Activated T-cell treated with anti-CD3 and anti-CD28 coated beads for 24 hours (primary cell): ENCODE results near the gene CMTR1.
A peak's percentile ranks its signal among the peaks of the same experiment; 100 is the strongest.
"Not testable (repeated sequence)": the region's sequence is repeated elsewhere in the genome, so short reads cannot be mapped to it uniquely, and the experiment has no call there.

Source experiments
- DNase-seq: peaks from one replicate; pipeline ENCODE4 v3.0.0-alpha.2; 2020; ENCODE audit warnings: low read depth

Gene CMTR1

DNA sequence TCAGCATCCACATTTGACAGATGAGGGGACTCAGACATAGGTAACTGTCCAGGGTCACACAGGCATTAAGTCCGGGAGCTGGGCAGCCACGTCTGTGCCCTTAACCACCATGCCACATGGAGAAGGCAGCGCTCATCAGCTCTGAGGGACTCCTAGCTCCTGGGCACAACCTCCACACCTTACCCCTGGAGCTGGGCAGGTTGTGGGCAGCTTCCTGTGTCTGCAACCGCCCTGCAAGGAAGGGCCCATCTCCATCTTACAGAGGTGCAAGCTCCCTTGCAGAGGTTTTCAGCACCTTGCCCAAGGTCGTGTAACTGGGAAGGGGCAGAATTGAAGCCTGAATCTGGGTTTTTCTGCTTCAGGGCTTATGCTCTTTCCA lies 58.8 kb downstream of the CMTR1 start:
- DNase-seq, result no peak

DNA sequence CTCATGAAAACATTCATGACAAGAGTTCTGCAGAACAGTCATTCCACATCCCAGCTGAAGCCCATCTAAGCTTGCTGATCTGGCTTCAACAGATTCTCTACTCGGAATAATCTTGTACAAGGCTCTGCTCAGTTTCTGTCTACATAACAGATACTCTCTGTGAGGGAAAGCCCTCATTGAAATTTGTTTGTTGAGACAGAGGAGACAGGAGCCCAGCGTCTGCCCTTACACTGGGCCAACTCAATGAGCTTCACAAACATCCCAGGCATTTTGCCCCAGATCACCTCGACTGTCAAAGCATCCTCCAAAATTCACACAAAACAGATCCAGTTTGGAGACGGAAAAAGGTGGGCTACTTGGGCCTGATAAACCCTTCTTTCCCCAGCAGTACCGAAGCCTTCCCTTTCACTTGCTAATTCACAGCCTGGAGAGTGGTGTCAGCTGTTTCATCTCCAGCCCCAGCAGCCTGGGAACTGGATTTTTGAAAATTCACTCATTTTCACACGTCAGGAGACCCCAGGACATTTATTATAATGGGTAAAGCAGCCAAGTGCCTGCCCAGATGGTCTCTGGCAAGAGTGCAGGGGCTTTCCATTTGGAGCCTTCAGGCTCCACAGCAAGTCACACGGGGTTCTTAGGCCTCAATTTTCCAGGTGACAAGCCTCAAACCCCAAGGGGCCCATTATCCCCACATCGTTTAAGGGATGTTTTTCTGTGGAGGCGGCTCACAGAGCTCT lies 59.4 kb downstream of the CMTR1 start:
- DNase-seq, result no peak

DNA sequence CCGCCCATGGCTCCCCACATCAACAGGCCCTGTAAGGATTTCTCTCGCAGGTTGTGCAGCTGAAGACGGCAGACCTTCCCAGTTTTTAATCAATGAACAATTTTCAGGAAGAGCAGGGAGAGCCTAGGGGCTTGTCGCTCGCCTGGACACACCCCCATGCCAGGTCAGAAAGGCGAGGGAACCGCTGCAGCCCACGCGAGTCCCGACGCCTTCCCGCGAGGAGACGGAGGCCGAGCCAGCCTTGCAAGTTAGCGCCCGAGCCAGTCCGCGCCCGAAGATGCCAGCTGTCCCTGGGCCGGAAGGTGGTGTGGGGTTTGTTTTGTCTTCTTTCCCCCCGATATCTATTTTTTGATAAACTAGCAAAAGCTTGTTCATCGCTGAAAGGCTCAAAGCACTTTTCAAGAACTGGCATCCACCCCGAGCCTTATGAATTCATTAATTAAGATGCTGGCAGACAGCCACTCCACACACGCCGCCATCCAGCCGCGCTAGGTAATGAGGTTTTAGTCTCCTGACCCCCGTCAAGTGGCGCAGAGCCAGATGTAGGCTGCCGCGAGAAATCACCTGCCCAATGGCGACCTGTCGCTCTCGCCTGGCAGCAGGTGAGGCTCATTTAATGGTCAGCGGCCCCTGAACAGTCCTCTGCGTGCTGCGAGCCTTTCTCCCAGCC lies 60.1 kb downstream of the CMTR1 start:
- DNase-seq, result no peak

DNA sequence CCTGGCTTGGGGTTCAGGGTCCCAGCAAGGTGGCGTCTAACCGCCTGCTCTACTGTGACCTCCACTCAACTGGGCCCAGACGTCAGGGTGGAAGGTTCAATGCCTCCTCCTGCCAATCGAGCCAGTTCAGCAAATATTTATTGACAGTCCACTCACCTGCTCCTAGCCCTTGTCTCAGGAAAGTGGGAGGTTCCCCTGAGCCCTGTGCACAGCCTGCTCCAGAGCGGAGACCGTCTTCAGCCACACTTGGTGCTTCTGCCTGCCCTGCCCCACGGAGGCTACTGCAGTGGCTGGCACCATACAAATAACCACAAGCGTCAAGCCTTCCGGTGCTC lies 60.6 kb downstream of the CMTR1 start:
- DNase-seq, result no peak

DNA sequence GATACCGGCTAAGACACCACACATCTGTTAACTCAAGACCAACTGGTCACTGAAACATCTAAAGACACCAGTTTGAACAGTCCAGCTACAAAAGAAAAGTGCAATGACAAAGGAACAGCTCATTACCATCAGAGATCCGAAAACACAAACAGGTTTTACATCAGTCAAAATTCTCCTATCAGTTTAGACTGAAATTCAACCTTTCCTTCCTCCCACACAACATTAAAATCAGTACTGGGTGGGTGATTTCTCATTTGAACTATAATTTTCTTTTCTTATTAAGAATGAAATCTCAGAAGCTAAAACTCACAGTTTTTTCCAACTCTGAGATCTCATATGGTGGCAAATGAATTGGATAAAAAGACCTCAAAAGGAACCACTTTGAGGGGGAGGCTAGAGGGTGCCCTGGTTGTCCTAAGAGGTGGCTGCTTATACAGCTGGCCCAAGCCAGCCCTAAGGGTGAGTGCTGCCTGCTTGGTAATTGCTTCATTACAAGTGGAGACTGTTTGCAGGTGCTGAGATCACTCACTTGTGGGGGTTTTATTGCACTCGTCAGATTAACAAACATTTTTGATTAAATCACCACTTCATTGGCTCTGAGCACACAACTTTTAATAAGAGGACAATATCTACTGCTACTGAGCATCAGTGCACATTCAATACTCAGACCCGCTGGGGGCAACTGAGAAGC lies 62.4 kb downstream of the CMTR1 start:
- DNase-seq, result no peak

DNA sequence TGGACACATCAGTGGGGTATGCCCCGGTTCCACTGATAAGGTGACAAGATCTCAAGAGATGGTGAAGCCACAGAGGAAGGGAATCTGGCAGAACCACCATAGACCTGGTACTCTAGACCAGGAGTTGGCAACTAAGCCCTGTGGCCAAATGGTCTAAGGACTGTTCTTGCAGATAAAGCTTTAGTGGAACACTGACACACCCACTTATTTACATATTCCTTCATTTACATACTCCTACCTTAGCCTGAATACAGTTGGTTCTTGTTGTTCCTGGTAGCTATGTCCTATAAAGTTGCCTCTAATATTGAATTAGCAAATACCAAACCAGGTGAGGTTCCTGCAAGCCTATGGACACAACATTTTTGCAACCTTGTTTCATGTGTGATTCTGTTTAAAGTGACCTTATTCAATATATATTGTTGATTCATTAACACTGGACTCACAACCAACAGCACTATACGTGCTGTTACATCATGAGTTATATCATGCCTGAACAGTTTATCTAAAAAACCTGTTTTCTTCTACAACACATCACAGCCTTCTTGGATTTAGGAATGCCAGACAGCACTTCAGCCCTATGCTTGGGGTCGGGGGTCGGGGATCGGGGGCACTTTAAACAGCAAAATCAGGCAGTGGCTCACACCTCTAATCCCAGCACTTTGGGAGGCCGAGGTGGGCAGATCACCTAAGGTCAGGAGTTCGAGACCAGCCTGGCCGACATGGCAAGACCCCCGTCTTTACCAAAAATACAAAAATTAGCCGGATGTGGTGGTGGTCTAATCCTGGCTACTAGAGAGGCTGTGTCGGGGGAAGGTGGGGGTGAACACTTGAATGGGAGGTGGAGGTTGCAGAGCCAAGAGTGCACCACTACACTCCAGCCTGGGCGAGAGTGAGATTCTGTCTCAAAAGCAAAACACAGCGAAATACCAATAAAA lies 64.2 kb downstream of the CMTR1 start:
- DNase-seq, result no peak

DNA sequence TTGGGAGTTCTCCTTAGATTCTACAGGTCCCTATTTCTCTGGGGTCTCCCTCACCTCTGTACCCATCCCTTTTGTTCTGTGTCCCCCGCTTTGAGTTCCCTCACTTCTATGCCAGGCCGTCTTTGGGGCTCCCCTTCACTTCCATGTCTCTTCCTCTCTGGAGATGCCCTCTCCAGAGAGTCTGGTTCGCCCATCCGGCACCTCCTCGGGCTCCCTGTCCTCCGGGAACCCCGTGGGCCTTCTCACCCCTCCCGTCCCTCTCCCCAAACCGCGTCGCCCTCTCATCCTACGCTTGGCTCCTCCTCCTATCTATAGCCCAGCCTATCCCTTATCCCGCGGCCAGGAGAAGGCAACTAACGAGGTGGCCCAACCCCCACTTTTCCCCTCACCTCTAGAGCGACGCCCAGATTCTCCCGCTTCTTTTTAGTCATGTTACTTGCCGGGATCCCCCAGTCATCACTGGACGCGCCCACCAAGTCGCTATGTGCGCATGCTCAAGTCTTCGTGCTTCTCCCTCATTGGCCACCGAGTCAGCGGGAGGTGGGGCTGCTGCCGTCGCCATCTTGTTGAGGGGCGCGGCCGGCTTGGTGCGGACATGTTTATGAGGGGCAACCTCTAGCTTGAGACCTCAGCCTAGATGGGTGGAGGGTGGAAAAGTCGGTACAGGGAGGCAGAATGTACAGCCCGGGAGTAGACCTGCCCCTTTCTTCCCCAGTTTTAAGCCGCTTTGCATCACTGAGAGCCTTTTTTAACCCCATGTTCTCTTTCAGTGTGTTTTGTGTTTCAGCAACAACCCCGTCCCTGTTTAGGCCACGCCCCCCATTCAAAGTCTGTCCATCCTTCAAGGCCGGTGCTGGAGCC lies 66.6 kb downstream of the CMTR1 start, which contains the start of gene CCDC167:
Gene CCDC167, minus strand, starts transcription at position 461 of the 861 bp plus-strand sequence. Its CDS starts 30 bp downstream, at position 431.
- peak; percentile 98 for DNase-seq

DNA sequence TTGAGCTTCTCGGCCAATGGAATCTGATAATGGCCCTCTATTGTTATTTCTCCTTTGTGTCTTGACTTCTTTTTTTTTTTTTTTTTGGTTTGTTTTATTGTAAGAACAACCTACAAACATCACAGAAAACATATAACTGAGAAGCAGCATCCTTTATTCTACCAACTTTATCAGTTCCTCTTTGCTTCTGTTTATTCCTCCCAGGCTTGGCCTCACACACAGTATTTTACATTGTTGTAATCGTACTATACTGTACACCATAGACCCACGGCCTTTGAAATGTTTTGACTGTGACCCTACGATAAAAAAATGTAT lies 67.2 kb downstream of the CMTR1 start:
- DNase-seq, result no peak

DNA sequence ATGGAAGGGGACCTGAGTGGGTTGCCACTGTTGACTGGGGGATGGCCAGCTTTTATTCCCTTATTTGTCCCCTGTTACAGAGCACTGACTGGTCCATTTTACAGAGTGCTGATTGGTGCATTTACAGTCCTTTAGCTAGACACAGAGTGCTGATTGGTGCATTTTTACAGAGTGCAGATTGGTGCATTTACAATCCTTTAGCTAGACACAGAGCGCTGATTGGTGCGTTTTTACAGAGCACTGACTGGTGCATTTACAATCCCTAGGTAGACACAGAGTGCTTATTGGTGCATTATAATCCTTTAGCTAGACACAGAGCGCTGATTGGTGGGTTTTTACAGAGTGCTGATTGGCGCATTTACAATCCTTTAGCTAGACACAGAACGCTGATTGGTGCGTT lies 67.9 kb downstream of the CMTR1 start:
- DNase-seq, result not testable (repeated sequence)

DNA sequence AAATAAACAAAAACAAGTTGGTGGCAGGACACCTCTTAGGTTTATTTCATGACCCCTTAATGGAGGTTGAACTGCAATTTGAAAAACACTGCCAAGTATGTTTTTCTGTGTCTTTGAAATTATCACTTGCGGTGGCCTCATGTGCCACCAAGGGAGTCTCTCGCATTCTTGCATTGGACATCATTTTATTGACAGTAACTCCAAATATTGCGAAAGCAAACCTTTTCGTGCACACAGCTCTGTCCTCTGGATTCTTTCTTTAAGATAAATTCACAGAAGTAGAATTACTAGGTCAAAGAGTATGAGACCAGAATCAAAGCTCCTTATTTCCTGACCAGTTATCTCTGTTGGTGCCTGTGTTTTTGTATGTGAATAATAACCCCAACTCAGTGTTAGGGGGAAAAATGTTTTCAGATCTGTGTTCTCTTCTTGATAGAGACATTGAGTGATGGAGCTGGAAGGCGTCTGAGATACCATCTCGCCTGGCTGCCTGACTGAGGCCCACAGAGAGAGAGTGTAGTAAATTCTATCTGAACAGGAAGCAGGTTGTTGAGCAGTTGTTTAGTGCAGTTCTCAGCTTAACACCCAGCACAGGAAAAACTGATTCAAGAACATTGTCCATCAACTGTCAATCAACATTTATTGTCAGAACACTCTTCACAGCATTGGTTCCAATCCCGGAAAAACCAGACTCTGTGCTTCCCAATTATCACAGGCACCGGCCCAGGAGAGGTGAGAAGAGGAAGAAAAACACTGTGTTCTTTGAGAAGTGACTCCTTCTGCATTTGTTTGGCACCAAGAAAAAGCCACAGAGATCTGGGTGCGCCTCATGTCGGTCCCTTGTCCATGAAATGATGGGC lies 68.8 kb downstream of the CMTR1 start:
- DNase-seq, result no peak

DNA sequence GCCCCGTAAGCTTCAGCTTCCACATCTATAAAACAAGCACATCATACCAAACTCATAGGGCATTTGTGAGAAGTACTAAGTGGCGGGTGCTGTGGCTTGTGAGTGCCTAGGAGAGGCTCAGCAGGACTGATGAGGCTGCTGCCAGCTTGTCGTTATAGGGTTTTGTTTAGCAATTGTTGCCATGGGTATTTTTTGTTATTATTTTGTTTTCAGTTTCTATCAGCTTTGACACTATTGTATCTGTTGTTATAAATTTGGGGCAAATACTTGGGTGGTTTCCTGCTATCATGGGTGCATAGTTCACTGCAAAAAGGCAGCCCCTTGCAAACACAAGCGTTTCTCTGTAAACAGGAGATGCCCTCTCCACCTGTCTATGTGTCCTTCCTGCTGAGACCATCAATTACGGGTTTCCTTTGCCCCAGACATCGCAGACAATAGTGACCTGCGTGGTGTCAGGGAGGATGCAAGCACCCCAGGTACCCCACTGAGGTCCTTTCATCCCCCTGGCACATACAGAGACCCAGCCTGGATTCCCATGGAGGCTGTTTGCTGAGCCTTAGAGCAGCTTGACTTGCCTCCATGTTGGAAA lies 69.8 kb downstream of the CMTR1 start:
- DNase-seq, result no peak

DNA sequence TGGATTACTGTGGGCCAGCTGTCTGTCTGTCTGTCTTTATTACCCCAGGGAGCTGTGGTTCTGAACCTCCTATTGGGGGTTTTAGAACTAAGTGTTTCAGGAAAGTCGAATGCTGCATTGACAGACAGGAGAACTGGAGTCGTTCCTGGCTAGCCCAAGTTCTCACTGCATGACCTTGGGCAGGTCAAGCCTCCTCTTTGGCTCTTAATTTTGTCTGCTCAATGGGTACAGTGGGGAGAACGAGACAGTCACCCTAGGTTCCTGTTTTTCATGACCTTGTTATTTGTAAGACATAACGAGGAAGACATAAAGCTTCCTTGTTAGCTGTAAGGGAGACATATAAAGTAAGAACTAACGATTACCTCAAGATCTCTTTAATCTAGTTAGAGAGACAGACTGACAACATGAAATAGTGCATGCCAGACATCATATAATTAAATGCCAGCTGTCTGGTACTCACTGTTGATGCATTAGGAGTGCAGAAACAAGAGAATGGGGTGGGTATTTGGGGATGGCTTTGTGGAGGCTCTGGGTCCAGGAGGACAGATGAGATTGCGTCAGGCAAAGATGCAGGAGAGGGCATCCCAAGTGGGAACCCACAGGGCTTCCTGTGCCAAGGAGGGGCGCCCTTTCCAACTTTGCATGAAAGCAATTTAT lies 70.4 kb downstream of the CMTR1 start:
- DNase-seq, result no peak

DNA sequence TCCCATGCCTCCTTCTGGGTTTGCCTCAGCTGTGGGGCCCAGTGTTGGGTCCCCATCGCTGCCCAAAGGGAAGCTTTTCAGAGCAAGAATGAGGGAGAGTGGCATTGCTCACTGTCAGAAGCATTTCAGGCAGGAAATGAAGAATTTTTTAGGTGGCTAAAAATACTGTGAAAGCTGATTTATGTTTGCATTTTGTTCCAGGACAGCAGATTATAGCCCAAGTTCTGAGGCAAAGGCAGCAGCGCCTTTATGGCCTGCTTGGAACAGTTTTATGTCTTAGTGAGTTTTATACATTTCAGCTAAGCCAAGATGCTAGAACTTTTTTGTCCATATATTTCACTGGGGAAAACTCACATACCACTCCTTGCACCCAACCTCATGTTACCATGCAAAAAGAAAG lies 71.0 kb downstream of the CMTR1 start:
- DNase-seq, result no peak

DNA sequence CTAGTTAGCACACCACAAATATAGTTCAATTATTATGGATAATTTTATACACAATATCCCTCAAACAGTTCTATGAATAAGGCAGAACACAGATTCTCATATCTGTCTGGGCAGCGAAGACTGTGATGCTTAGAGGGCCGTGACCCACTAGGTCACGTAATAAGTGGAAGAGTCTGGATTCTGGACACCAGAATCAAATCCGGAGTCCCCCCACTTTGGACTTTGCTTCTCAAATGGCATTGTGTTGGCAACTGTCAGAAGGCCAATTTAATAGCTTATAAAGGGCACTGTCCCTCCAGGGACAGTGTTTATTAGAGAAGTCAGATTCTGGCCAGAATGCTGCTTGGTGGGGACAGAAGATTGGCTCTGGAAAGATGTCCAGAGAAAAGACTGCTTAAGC lies 73.5 kb downstream of the CMTR1 start:
- DNase-seq, result no peak

DNA sequence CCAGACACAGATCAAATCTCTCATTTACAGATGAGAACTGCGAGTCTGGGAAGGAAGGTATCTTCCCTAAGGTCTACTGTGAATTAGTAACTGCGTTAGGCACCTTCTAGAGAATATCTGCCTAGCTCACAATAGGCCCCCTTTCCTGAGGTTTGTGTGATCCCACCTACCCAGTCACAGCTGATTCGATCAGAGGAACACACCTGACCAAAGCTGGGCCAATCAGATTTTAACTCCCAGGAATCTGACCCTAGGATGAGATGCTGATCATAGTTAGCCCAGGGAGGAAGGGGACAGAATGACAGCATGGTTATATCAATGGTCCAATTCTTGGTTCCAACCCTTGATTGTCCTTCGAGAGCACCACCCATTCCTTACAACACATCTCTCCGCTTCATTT lies 74.1 kb downstream of the CMTR1 start:
- no peak for DNase-seq

DNA sequence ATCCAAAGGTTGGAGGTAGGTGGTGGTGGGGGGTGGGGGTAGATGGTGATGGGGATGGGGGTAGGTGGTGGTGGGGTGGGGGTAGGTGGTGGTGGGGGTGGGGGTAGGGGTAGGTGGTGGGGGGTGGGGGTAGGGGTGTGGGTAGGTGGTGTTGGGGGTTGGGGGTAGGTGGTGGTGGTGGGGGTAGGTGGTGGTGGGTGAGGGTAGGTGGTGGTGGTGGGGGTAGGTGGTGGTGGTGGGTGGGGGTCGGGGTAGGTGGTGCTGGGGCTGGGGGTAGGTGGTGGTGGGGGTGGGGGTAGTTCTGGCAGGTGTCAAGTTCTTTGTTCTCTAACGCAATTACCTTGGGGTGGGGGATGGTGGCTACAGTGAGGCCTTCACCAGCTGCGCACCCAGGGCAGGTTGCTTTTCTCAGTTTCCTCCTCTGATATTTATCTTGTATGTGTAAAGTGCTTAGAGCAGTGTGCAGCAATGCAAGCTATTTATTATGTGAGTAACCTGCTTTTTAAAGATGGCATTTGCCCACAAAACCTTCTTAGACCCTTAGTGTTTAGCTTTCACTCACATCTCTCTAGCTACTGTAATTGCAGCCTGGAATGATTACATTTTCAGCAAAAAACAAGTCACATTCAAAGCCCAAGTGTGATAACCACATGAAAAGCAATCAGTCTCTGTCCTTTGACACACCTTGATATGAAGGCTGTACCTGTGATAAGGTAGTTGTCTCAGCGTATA lies 74.8 kb downstream of the CMTR1 start:
- no peak for DNase-seq

DNA sequence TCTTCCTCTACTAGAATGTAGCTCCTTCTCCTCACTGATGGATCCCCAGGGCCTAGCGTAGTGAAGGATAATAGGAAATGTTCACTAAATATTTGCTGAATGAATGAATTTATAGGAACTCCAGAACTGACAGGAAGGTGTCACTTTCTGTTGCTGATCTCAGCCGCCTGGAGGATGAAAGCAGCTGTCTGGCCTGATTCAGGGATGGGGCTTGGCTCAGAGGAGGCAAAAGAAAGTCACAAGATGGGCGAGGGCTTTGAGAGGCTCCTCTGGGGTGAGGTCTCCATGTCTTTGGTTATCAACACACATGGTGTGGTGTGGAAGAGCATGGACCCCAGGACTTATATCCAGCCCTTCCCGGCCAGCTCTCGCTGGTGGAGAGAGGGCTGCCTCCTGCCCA lies 78.2 kb downstream of the CMTR1 start:
- no peak for DNase-seq

DNA sequence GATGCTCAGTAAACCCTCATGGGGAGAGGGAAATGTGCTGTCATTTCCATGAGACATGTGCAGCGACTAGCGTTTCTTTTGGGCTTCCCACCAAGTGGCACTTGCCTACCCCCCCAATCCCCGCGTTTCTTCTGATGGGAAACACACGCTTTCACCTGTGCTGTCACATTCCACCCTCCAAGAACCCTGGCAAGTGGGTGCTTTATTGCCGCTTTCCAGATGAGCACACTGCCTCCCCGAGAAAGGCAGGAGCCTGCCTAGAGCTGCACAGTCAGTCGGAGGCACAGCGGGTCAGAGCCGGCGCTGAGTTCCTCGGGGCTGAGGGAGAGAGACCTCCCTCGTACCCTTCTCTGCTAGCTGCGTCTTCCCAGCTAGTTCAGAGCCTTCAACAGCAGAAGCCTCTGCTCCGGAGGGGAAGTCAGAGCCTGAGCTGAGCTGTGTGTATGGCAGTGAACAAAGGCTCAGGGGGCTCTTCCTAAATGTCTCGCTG lies 78.9 kb downstream of the CMTR1 start:
- no peak for DNase-seq
